GM12874 (cell line): ENCODE measurements around the gene NEK7.

Experiments used
- CTCF ChIP-seq: IDR thresholded peaks from 2 replicates; pipeline ENCODE4 v1.5.1; 2011; ENCODE audit warnings: low read depth, mild to moderate bottlenecking, control low read depth, low read length, moderate library complexity; ENCODE audit not compliant: insufficient read depth

NEK7 gene

GRCh38 chr1:198125995-198126735 lies 30.6 kb upstream of the NEK7 start:
- TF ChIP-seq CTCF, result no peak

DNA sequence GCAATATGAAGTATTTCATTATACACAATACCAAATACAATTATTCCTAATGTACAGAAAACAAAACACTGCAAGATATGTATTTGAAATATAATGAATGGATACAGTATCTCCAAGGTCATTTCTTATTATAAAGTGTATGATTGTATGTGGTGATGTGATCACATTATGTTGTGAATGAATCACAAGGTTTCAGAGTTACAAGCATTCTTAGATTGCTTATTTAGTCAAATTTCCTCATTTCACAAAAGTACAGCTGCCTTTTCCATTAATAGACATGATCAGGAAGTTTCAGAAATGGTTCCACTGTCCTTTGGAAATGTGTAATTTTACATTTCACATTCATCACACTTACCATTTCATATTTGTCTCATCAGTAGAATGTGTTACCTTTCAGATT lies 28.3 kb upstream of the NEK7 start:
- TF ChIP-seq CTCF, result no peak

DNA sequence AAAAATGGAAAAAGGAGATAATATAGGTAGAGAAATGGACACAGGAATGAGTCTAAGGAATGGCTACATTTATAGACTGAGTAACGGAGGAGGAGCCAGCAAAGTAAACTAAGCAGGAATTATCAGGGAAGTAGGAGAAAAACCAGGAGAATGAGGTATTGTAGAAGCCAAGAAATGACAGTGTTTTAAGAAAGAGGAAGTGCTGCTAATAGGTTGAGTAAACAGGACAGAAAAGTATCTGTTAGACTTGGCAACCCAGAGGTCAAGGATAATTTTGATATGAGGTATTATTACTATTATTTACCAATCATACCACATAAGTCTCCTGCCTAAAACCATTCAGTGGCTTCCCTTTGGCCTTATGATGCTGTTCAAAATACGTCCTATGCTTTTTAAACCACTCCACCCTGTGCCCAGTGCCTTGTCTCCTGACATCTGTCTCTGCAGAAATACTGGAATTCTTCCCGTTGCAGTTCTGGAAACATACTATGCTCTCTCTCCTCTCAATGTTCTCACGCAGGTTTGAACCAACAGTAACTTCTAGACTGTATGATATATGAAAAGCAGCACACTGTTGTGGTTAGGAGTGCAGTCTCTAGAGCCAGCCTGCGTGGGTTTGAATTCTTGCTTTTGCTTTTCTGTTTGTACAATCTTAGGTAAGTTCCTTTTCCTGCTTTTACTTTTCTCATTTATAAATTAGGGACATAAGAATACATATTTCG lies 24.6 kb upstream of the NEK7 start:
- TF ChIP-seq CTCF, result no peak

DNA sequence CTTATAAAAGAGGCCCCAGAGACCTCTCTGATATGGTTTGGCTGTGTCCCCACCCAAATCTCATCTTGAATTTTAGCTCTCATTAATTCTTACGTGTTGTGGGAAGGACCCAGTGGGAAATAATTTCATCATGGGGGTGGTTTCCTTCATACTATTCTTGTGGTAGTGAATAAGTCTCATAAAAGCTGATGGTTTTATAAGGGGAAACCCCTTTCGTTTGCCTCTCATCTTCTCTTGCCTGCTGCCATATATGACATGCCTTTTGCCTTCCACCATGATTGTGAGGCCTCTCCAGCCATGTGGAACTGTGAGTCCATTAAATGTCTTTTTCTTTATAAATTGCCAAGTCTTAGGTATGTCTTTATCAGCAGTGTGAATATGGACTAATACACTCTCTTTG lies 22.5 kb upstream of the NEK7 start:
- TF ChIP-seq CTCF, result no peak

DNA sequence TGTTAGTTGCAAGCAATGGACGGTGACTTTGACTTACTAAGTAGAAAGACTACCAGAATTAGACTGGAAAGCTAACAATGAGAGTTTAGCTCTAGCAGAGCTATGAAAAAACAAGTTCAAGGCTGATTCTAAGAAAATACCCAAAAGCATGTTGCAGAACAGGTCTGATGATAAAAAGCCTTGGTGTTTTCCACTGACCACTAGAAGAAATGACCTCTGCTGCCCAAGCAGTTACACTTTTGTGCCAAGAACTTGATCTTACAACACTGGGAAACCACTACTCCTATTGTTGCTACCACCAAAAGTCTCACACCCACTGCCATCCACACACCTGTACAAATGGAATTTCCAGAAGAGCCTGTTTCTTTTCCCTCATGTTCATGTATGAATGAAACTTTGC lies 21.4 kb upstream of the NEK7 start:
- TF ChIP-seq CTCF, result no peak

DNA sequence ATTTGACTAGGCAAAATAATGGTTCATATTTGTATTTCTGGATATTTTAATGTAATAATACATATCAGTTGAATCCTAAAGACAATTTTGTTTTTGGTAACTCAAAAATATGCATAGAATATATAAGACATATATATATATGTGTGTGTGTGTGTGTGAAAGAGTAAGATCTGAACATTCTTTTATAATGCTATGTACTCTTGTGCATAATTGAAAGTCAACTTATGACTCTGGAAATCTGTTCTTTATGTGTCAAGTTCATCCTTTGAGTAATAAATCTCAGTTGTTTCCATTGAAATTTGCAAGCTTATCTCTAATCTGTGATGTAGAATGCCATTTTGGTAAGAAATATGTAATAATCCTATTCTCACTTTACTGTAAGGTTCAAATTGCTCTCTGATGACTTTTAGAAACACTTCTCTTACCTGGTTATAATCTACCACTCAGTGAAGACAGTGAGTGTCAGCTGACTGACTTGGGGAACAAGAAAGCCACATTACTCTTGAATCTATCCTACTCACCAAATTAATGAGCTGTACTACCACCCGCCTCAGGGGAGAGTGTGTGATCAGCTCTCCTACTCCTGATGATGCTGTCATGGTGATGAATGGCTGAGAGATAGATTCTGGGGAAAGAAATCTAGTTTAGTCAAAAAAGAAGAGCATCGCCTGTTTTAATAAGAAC lies 15.0 kb upstream of the NEK7 start:
- TF ChIP-seq CTCF, result no peak

- TF ChIP-seq CTCF, result no peak
These were observed 13.0 kb upstream of the NEK7 start for GRCh38 chr1:198143797-198144196.
